Activated CD4-positive, alpha-beta T cell treated with anti-CD3 and anti-CD28 coated beads for 24 hours (primary cell): Measurements from ENCODE around the gene RERE.
"Not testable (repeated sequence)": the region's sequence is repeated elsewhere in the genome, so short reads cannot be mapped to it uniquely, and the experiment has no call there.

Experiments used
- DNase-seq, 2 donors: peaks; one replicate each; pipeline ENCODE4 v3.0.0-alpha.2; 2020; ENCODE audit warnings: low read depth in 2 of 2

Gene RERE

DNA sequence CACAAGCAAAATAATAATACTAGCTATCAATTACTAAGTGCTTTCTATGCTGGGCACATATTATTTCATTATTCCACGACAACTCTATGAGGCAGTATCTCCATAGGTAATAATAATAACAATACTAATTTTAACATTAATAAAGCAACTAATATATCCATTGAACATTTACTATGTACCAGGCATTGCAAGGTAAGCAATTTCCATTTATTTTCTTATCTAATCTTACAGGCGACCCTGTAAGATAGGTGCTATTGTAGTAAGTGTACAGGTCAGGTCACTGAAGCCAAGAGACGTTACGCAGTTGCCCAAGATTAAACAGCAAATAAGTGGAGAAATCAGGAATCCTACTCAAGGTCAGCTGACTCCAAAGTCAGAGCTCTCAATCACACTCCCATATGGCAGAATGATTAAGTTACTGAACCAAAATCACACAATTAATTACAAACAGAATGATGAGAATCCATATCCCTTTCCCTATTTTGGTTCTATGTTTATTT lies 301.1 kb downstream of the RERE start:
- no peak for DNase-seq

GRCh38 chr1:8512504-8512903 lies 304.9 kb downstream of the RERE start:
- DNase-seq = no peak

DNA sequence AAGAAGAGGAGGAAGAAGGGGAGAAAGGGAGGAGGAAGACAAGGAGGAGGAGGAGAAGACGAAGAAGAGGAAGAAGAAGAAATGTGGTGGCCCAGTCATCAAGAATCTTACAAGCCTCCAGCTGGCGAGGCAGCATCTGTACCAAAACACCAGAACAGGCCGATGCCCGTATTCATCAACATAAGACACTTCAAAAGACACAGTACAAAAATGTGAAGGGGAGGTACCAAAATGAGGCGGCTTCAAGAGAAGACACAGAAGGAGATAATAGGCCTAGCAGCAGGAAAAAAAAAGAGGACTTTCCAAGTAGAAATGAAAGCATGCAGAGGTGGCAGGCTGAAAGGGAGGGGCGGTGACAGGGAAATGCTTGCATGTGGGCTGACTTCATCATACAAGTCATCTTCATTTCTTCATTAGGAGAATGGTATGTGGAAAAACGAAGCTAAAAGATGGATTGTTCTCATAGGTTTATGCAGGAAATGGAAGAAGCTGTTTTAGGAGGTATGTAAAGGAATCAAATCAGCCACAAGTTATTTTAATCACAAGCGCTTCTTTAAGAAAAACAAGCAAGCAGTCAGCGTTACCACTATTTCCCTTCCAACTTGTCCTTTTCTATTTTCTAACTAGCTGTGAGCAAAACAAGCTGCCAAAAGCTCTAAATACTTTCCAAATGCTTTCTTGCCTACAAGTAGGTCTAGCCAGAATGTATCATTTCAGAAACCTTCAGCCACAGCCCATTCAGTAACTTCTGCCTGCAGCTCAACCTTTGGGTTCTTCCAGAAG lies 307.2 kb downstream of the RERE start:
- peak in 1 of 2 donors; percentile 42 for DNase-seq

GRCh38 chr1:8509579-8509978 lies 307.9 kb downstream of the RERE start:
- no peak for DNase-seq

DNA sequence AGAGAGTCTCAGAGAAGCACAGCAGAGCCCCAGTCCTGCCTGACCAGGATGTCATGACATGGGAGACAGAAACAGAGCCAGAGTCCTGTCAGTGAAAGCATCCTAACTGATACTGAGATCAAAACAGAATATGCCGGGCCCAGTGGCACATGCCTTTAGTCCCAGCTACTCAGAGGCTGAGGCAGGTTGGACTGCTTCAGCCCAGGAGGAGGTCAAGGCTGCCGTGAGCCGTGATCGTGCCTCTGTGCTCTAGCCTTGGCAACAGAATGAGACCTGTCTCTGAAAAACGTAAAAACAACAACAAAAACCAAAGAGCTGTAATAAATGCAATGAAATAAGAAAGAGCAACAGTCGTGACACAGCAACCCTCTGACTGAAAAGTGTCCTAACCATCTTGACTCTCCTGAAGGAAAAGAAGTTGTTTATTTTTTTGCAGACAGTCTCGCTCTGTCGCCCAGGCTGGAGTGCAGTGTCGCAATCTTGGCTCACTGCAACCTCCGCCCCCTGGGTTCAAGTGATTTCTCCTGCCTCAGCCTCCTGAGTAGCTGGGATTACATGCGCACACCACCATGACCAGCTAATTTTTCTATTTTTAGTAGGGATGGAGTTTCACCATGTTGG lies 310.3 kb downstream of the RERE start:
- DNase-seq = no peak

- DNase-seq = no peak
Measured at GRCh38 chr1:8506456-8506855, 311.0 kb downstream of the RERE start.

DNA sequence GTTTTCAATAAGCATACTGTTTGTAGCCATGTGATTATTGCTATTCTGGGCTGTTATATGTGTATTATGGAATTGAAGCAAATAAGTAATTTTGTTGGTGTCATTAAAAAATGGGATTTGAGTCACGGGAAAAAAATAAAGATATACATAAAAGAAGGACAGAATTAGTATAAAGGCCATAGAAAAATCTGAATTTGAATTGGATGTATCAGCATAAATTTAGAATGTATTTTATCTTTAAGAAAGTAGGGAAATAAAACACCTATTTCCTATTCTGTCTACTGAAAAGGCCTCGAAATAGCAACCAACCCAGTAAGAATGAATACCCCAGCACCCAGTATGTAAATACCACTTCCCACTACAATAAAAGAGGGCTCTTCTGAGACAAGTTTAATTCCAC lies 313.6 kb downstream of the RERE start:
- no peak for DNase-seq

- DNase-seq = not testable (repeated sequence)
Measured at GRCh38 chr1:8502949-8503348, 314.5 kb downstream of the RERE start.

DNA sequence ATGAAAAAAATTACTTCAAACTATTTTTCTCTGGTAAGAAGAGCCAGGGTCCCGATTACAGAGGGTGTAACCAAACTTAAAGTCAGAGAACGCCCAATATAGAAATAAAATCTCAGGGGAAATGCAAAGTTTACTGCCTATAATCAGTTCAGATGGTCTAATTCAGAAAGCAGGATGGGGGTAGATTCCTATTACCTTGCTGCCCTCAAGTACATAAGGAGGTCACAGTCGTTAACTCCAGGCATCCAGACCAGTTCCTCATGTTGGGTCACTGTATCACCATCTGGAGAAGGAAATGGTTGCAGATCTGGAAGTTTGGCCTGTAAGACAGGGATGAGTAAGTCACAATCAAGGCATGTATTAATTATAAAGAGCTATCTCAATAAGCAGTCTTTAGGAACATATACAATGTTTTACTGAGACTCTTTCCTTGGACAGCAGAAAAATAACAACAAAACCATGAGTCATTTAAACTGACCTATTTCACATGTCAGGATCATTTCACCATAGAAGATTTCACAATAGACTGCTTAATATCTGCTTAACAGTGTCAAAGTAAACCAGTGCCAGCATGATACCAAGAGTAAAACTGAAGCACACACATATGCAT lies 320.1 kb downstream of the RERE start:
- DNase-seq = no peak

- DNase-seq = no peak
Measured at GRCh38 chr1:8496473-8496872, 321.0 kb downstream of the RERE start.

DNA sequence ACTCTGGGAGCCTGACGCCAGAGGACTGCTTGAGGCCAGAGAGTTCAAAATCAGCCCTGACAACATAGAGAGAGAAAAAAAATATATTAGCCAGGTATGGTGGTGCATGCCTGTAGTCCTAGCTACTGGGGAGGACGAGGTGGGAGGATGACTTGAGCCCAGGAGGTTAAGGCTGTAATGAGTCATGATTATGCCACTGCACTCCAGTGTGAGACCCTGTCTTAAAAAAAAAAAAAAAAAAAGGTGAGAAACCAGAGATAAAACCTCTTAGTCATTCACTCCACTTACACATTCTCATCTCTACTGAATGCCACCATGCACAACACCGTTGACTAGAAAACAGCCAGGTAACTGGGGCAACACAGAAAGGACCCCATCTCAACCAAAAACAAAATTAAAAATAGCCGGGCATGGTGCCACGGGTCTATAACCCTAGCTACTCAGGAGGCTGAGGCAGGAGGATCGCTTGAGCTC lies 321.5 kb downstream of the RERE start:
- DNase-seq = peak in 1 of 2 donors; percentile 14

DNA sequence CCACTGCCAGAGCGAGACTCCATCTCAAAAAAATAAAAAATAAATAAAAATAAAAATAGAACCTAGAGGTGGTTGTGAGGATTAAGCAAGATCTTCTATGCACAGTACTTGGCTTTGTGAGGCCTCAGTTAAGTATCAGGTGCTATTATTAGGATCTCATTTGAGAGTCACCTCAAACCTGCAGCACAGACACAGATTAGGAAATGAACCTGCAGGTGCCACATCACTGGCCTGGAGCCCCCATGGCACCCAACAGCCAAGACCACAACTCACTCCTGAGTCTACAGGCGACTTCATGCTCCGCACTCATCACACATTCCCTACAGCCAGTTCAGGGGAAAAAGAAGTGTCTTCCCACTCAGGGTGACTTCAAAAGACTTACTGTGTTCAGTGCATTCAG lies 322.8 kb downstream of the RERE start:
- no peak for DNase-seq

- DNase-seq = no peak
Measured at GRCh38 chr1:8493916-8494540, 323.4 kb downstream of the RERE start.

DNA sequence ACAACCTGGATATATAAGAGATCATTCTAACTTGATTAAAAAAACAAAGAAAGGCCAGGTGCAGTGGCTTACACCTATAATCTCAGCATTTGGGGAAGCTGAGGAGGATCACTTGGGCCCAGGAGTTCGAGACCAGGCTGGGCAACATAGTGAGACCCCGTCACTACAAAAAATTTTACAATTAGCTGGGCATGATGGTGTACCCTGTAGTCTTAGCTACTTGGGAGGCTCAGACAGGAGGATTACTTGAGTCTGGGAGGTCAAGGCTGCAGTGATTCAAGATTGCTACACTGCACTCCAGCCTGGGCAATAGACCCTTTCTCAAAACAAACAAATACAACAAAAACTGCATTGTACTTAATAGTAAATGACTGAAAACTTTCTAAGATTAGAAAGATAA lies 330.2 kb downstream of the RERE start:
- no peak for DNase-seq

- no peak for DNase-seq
Measured at GRCh38 chr1:8486047-8486446, 331.4 kb downstream of the RERE start.

GRCh38 chr1:8483586-8483985 lies 333.9 kb downstream of the RERE start:
- DNase-seq = no peak

GRCh38 chr1:8482979-8483381 lies 334.5 kb downstream of the RERE start:
- no peak for DNase-seq

GRCh38 chr1:8481650-8482380 lies 335.6 kb downstream of the RERE start:
- DNase-seq = no peak

DNA sequence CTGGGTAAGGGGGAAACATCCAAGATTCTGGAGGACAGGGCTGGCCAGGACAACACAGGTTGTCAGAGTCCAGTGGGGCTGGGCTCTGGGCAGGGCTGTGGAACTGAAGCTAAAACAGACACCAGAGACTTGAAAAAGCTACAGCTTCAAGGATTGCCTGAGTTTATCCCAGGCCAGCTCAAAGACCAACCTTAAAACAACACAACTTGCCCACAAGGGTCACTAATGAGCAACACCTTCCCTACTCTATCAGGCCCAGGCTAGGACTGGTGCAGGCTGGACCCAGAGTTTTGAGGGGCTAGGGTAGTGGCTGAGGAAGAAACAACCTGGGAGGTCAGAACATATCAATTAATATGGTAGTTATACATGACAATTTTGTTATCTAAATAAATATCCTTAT lies 338.9 kb downstream of the RERE start:
- no peak for DNase-seq

GRCh38 chr1:8477983-8478362 lies 339.5 kb downstream of the RERE start:
- no peak for DNase-seq

- DNase-seq = no peak
Measured at GRCh38 chr1:8477166-8477982, 340.1 kb downstream of the RERE start.
